CD8-positive, alpha-beta memory T cell (primary cell): ENCODE results near the gene GIMAP1. TPM values are rescaled to one million over a fixed set of nuclear protein-coding genes. Genes with fewer than 3 reads are reported as not detected.
"Not testable (repeated sequence)": the region's sequence is repeated elsewhere in the genome, so short reads cannot be mapped to it uniquely, and the experiment has no call there.

Experiments
- CTCF ChIA-PET: fragments of 350-600 bp; sonication (Branson Sonifier 250); formaldehyde crosslinking; loops from one replicate; lab custom pipeline; 2021; ENCODE audit warnings: antibody characterized with exemption; lab: Charles Lee
- POLR2A ChIA-PET: fragments of 350-600 bp; sonication (Branson Sonifier 250); formaldehyde crosslinking; loops from one replicate; lab custom pipeline; 2021; ENCODE audit warnings: antibody characterized with exemption; lab: Charles Lee
- DNase-seq, 5 donors: peaks; one replicate each; pipeline versions ENCODE4 v3.0.0 to v3.0.0-alpha.2; 2020 to 2022; ENCODE audit warnings: mixed read lengths in 1 of 5
- H3K27ac ChIP-seq: one replicate; pipeline ENCODE4 v1.7.0; 2013; ENCODE audit warnings: low read depth, mild to moderate bottlenecking, low read length, moderate library complexity
- H3K27me3 ChIP-seq: 2 replicates; pipeline ENCODE4 v1.7.0; 2013; ENCODE audit warnings: low read length, mild to moderate bottlenecking; ENCODE audit not compliant: insufficient read depth, poor library complexity, severe bottlenecking
- H3K36me3 ChIP-seq: 2 replicates; pipeline ENCODE4 v1.7.0; 2013; ENCODE audit warnings: mild to moderate bottlenecking, low read length, moderate library complexity; ENCODE audit not compliant: insufficient read depth
- H3K4me1 ChIP-seq: 2 replicates; pipeline ENCODE4 v1.7.0; 2013; ENCODE audit warnings: mild to moderate bottlenecking, low read length, moderate library complexity; ENCODE audit not compliant: insufficient read depth
- H3K4me3 ChIP-seq: 2 replicates; pipeline ENCODE4 v1.7.0; 2013; ENCODE audit warnings: mild to moderate bottlenecking, low read length
- H3K9me3 ChIP-seq: 2 replicates; pipeline ENCODE4 v1.7.0; 2013; ENCODE audit warnings: mild to moderate bottlenecking, low read length
- H3K27ac Mint-ChIP-seq, 8 donors: one replicate each; pipeline ENCODE4 v1.8.0; 2020 to 2021; ENCODE audit warnings: mixed read lengths in 8 of 8, mild to moderate bottlenecking in 6 of 8, inconsistent platforms in 3 of 8, moderate library complexity in 3 of 8
- H3K27me3 Mint-ChIP-seq, 2 donors: one replicate each; pipeline ENCODE4 v1.8.0; 2020 to 2021; ENCODE audit warnings: mixed read lengths in 2 of 2, mild to moderate bottlenecking in 1 of 2, moderate library complexity in 1 of 2
- H3K36me3 Mint-ChIP-seq, 3 donors: one replicate each; pipeline ENCODE4 v1.8.0; 2020 to 2021; ENCODE audit warnings: mixed read lengths in 3 of 3, inconsistent platforms in 1 of 3, mild to moderate bottlenecking in 1 of 3
- H3K4me1 Mint-ChIP-seq, 3 donors: one replicate each; pipeline ENCODE4 v1.8.0; 2020 to 2021; ENCODE audit warnings: mixed read lengths in 3 of 3, inconsistent platforms in 1 of 3, mild to moderate bottlenecking in 1 of 3
- H3K4me3 Mint-ChIP-seq, 7 donors: one replicate each; pipeline ENCODE4 v1.8.0; 2020 to 2021; ENCODE audit warnings: mixed read lengths in 7 of 7, mild to moderate bottlenecking in 6 of 7, moderate library complexity in 4 of 7, inconsistent platforms in 2 of 7
- H3K9me3 Mint-ChIP-seq, 5 donors: one replicate each; pipeline ENCODE4 v1.8.0; 2020 to 2022; ENCODE audit warnings: mixed read lengths in 5 of 5, mild to moderate bottlenecking in 3 of 5, moderate library complexity in 2 of 5, inconsistent platforms in 1 of 5
- polyA plus RNA-seq: library from polyadenylated mRNA; unstranded; fragments of 300-500 nt; fragmentation: Illumina TruSeq; gene quantifications from one replicate; pipeline ENCODE4 v1.2.3, GENCODE V29; 2021
- total RNA-seq, 2 experiments: library from RNA; stranded (reverse); gene quantifications; one replicate each; pipeline ENCODE4 v1.2.3, GENCODE V29; 2021

Gene GIMAP1
- 10 to 100 TPM in 1 of 2 experiments, 1 to 10 TPM in 1; 9.8 to 10.0 TPM for total RNA-seq
- 86.1 TPM for polyA plus RNA-seq

DNA sequence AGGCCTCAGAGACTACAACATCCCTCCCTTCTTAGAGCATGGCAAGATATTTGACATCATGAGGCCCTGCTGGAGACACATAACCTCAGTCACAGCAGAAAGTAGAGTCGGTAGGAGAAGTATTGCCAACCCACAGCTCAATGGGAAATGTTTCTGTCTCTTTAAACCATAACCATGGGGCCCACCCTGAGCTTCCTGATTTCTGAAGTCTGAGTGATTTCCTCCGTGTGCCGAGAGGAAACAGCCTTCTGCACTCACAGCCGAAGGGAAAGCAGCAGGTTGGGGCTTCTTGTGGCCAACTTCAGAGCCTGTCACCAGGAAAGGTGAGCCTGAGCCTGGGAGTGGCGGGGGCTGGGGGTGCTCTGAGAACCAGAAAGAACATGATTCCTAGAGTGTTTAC, at the start of gene GIMAP1:
GIMAP1 (plus strand) TSS at position 246 of the 400 bp plus-strand sequence. CDS start 2,435 bp downstream, outside the sequence.
- POLR2A ChIA-PET, result interaction anchor here (0.8 to 3.7 kb wide), 22 partner anchors 14 to 268 kb away, joined by 3 to 17 read pairs (median 4); partner anchors contain the start of genes GIMAP2, GIMAP5 and GIMAP7

DNA sequence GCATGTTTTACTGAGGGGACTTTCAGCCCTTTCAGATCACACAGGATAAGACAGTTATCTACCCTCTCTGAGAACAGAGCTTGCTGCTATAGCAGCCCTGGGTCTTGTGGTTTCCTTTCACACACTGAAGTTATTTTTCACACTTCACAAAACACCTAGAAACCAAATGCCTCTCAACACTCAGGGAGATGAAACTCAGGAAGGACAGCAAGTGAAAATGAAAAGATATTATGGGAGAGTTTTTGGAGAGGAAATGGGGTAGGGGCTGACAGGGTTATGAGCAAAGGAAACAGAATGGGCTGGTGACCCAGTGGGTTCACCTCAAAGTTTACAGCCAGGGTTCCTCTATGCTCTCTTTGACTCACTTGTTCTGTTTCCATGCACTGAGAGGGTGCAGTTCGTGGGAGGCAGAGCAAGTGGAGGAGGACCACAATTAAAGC, 47.9 kb upstream of the GIMAP1 start:
- peak overlapping the region; percentile 90 to 100 (median 98) for H3K27ac Mint-ChIP-seq
- no peaks in the 10 kb centered on the region for H3K27me3 Mint-ChIP-seq
- ChIA-PET POLR2A (interaction anchor here (0.8 to 2.7 kb wide), 13 partner anchors 18 to 220 kb away, joined by 3 to 11 read pairs (median 4); partner anchors contain the start of genes GIMAP1, GIMAP6, GIMAP7 and GIMAP8), CTCF (interaction anchor here (0.7 to 3.6 kb wide), 10 partner anchors 10 to 220 kb away, joined by 3 to 14 read pairs (median 4); partner anchors contain the start of genes GIMAP2 and GIMAP4)
- peak overlapping the region; percentile 26 for H3K4me3 ChIP-seq
- no peaks in the 10 kb centered on the region for H3K36me3 ChIP-seq
- peaks cover 3 to 37% (median 21%) of the 10 kb centered on the region in 3 donors for H3K36me3 Mint-ChIP-seq
- H3K4me1 ChIP-seq, result peaks cover 88% of the 10 kb centered on the region
- H3K9me3 Mint-ChIP-seq, result peaks cover 9 to 34% (median 26%) of the 10 kb centered on the region in 5 donors
- H3K27ac ChIP-seq, result peak overlapping the region; percentile 0
- H3K4me3 Mint-ChIP-seq, result peak overlapping the region; percentile 32 to 90 (median 78)
- H3K4me1 Mint-ChIP-seq, result peaks cover 87 to 99% (median 96%) of the 10 kb centered on the region in 3 donors
- H3K27me3 ChIP-seq, result no peaks in the 10 kb centered on the region
- DNase-seq, result peak; percentile 34 to 89 (median 78)
- no peaks in the 10 kb centered on the region for H3K9me3 ChIP-seq

More for the DNA sequence above, at the start of gene GIMAP1:
- peak; percentile 24 to 81 (median 71) for DNase-seq
- H3K36me3 Mint-ChIP-seq, result peaks cover 34 to 58% (median 57%) of the 10 kb centered on the region in 3 donors
- peak within 1 kb of the TSS; percentile 77 for H3K4me3 ChIP-seq
- CTCF ChIA-PET, result interaction anchor here (0.6 to 4.1 kb wide), 22 partner anchors 11 to 271 kb away, joined by 3 to 33 read pairs (median 6); partner anchors contain the start of genes GIMAP2, GIMAP4, GIMAP5 and GIMAP6
- no peaks in the 10 kb centered on the region for H3K27me3 Mint-ChIP-seq
- H3K36me3 ChIP-seq, result peaks cover 10% of the 10 kb centered on the region
- H3K9me3 Mint-ChIP-seq, result peaks cover 7 to 20% (median 15%) of the 10 kb centered on the region in 5 donors
- no peaks in the 10 kb centered on the region for H3K27me3 ChIP-seq
- peak within 1 kb of the TSS; percentile 94 to 100 (median 100) for H3K4me3 Mint-ChIP-seq
- peaks cover 60 to 80% (median 75%) of the 10 kb centered on the region in 3 donors for H3K4me1 Mint-ChIP-seq
- peaks cover 51% of the 10 kb centered on the region for H3K4me1 ChIP-seq
- peak within 1 kb of the TSS; percentile 79 for H3K27ac ChIP-seq
- H3K9me3 ChIP-seq, result peaks cover 8% of the 10 kb centered on the region
- H3K27ac Mint-ChIP-seq, result peak within 1 kb of the TSS; percentile 84 to 99 (median 98)

DNA sequence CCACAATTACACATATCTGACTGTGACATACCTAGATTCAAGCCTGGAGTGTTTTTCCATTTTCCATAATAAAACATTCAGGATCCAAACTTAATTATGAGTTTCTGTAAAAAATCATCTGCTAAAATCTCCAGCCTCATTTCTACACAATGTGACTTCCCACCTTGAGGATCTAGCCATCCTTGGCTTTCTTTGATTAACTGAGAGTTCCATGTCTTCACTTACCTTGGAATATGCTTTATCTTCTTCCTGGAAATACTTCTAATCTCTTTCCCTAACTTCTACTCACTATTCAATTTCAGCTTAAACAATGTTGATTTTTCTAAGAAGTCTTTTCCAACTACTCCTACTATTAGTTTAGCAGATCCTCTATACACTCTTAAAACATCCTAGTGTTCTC, 47.4 kb upstream of the GIMAP1 start:
- peaks cover 86% of the 10 kb centered on the region for H3K4me1 ChIP-seq
- H3K9me3 ChIP-seq, result no peaks in the 10 kb centered on the region
- H3K27ac ChIP-seq, result no peak overlapping the region
- Mint-ChIP-seq H3K4me1 (peaks cover 84 to 97% (median 96%) of the 10 kb centered on the region in 3 donors), H3K9me3 (peaks cover 9 to 38% (median 28%) of the 10 kb centered on the region in 5 donors), H3K4me3 (peak overlapping the region; percentile 25 to 90 (median 78)), H3K27ac (peak overlapping the region; percentile 90 to 100 (median 98)), H3K36me3 (peaks cover 3 to 37% (median 21%) of the 10 kb centered on the region in 3 donors), H3K27me3 (no peaks in the 10 kb centered on the region)
- CTCF ChIA-PET, result interaction anchor here (0.9 to 3.6 kb wide), 9 partner anchors 10 to 220 kb away, joined by 3 to 14 read pairs (median 5); partner anchors contain the start of genes GIMAP2 and GIMAP4
- POLR2A ChIA-PET, result interaction anchor here (1.0 to 2.7 kb wide), 10 partner anchors 17 to 220 kb away, joined by 3 to 11 read pairs (median 4); partner anchors contain the start of genes GIMAP1, GIMAP6, GIMAP7 and GIMAP8
- no peak for DNase-seq
- H3K4me3 ChIP-seq, result peak overlapping the region; percentile 26
- H3K36me3 ChIP-seq, result no peaks in the 10 kb centered on the region
- no peaks in the 10 kb centered on the region for H3K27me3 ChIP-seq

DNA sequence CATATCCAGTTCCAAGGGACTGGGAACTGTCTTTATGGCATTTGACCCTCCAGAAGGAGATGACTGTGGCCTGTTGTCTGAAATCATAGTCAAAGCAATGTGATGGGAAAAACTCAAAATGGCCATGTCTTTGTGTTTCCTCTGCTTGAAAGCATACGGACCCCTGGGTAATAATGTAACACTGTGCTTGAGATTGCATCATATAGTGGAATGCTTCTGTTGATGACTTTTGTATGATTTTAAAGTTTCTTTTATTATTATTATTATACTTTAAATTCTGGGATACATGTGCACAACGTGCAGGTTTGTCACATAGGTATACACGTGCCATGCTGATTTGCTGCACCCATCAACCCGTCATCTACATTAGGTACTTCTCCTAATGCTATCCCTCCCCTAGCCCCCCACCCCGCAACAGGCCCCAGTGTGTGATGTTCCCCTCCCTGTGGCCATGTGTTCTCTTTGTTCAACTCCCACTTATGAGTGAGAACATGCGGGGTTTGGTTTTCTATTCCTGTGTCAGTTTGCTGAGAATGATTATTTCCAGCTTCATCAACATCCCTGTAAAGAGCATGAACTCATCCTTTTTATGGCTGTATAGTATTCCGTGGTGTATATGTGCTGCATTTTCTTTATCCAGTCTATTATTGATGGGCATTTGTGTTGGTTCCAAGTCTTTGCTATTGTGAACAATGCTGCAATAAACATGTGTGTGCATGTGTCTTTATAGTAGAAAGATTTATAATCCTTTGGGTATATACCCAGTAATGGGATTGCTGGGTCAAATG, 44.4 kb upstream of the GIMAP1 start:
- Mint-ChIP-seq H3K9me3 (peaks cover 9 to 46% (median 31%) of the 10 kb centered on the region in 5 donors), H3K36me3 (peaks cover 3 to 37% (median 22%) of the 10 kb centered on the region in 3 donors), H3K4me3 (peak overlapping the region in 3 of 7 donors; percentile 8 to 32 (median 23)), H3K4me1 (peaks cover 73 to 91% (median 90%) of the 10 kb centered on the region in 3 donors), H3K27ac (peak overlapping the region in 3 of 8 donors; percentile 57 to 84 (median 68))
- DNase-seq, H3K27ac ChIP-seq, H3K4me3 ChIP-seq, H3K27me3 ChIP-seq, H3K27me3 Mint-ChIP-seq, H3K9me3 ChIP-seq, POLR2A ChIA-PET, H3K36me3 ChIP-seq: not testable (repeated sequence)
- CTCF ChIA-PET, result interaction anchor here (1.2 to 1.6 kb wide), 2 partner anchors 46 to 85 kb away, joined by 3 to 4 read pairs; no protein-coding TSS in a partner anchor
- peaks cover 78% of the 10 kb centered on the region for H3K4me1 ChIP-seq

DNA sequence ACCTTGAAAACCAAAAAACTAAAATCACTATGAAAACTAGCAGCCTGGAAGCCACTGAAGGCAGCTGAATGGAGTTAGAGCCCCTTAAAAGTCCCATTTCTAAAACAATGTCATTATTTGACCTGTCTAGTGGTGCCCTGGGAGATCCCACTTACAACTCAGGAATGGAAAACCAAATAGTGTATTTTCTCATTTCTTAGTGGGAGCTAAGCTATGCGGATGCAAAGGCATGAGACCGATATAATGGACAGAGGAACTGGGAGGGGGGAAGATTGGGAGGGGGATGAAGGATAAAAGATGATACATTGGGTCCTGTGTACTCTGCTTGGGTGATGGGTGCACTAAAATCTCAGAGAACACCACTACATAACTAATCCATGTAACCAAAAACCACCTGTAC, 40.7 kb upstream of the GIMAP1 start:
- POLR2A ChIA-PET, result interaction anchor here (0.6 to 1.6 kb wide), 2 partner anchors 57 to 80 kb away, joined by 3 to 10 read pairs; no protein-coding TSS in a partner anchor
- H3K27ac ChIP-seq, result no peak overlapping the region
- H3K9me3 ChIP-seq, result no peaks in the 10 kb centered on the region
- peak overlapping the region; percentile 27 for H3K4me3 ChIP-seq
- no peak for DNase-seq
- no peaks in the 10 kb centered on the region for H3K36me3 ChIP-seq
- CTCF ChIA-PET, result no interaction called here
- peaks cover 6 to 49% (median 32%) of the 10 kb centered on the region in 3 donors for H3K36me3 Mint-ChIP-seq
- peak overlapping the region; percentile 6 to 70 (median 52) for H3K4me3 Mint-ChIP-seq
- H3K27me3 ChIP-seq, result no peaks in the 10 kb centered on the region
- peak overlapping the region; percentile 79 to 100 (median 90) for H3K27ac Mint-ChIP-seq
- H3K4me1 Mint-ChIP-seq, result peaks cover 73 to 90% (median 87%) of the 10 kb centered on the region in 3 donors
- no peaks in the 10 kb centered on the region for H3K27me3 Mint-ChIP-seq
- peaks cover 13 to 57% (median 36%) of the 10 kb centered on the region in 5 donors for H3K9me3 Mint-ChIP-seq
- H3K4me1 ChIP-seq, result peaks cover 57% of the 10 kb centered on the region

DNA sequence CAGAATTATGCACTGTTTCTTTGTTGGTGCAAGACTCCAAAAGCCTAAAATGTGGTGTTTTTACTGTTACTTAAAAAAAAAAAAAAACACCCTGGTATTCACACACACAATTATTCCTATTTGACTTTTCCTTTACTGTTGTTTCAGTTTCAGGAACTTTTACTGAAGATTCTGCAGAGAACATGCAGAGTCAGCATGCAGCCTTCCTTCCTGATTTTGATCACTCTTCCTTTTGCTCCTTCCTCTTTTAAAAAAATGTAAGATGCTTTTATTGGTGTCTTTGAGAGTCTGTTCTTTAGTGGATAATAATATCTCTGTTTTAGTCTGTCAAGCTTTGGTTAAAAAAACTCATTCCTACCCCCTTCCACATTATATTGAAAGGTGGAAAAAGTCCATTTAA, 40.1 kb upstream of the GIMAP1 start:
- H3K9me3 ChIP-seq, H3K27ac ChIP-seq, DNase-seq, H3K36me3 ChIP-seq, H3K27me3 ChIP-seq, H3K27me3 Mint-ChIP-seq: not testable (repeated sequence)
- Mint-ChIP-seq H3K4me3 (peak overlapping the region; percentile 40 to 84 (median 70)), H3K9me3 (peaks cover 11 to 56% (median 37%) of the 10 kb centered on the region in 5 donors), H3K27ac (peak overlapping the region; percentile 79 to 100 (median 88)), H3K36me3 (peaks cover 6 to 49% (median 35%) of the 10 kb centered on the region in 3 donors), H3K4me1 (peaks cover 73 to 90% (median 87%) of the 10 kb centered on the region in 3 donors)
- H3K4me3 ChIP-seq, result peak overlapping the region; percentile 34
- ChIA-PET CTCF (interaction anchor here (1.3 to 1.5 kb wide), 2 partner anchors 9 to 19 kb away, joined by 3 to 4 read pairs; partner anchors contain the start of gene GIMAP2), POLR2A (interaction anchor here (1.3 to 1.6 kb wide), 2 partner anchors 79 to 162 kb away, joined by 3 read pairs; no protein-coding TSS in a partner anchor)
- peaks cover 51% of the 10 kb centered on the region for H3K4me1 ChIP-seq

DNA sequence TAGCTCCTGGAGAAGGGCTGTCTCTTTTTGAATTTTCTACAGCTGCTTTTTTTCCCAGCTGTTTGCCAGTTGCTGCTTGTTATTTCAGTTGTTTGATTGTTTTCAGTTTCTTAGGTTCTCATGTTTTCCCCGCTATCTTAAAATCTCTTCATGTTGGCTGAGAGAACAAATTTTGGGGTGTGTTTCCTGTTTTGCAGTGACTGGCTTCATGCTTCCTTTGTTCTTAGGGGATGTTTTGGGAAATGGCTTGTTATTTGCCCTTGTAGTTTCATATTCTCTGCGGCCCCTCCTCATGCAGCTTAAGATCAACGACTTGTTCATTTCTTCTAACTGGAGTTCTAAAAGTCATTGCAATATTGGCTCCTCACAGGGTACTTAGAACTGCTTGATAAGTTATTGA, 39.6 kb upstream of the GIMAP1 start:
- H3K4me3 ChIP-seq, result peak overlapping the region; percentile 34
- CTCF ChIA-PET, result interaction anchor here (1.3 to 1.5 kb wide), 2 partner anchors 9 to 19 kb away, joined by 3 to 4 read pairs; partner anchors contain the start of gene GIMAP2
- H3K27ac ChIP-seq, H3K27me3 ChIP-seq, H3K27me3 Mint-ChIP-seq, H3K9me3 ChIP-seq, H3K36me3 ChIP-seq: not testable (repeated sequence)
- Mint-ChIP-seq H3K4me3 (peak overlapping the region; percentile 40 to 84 (median 70)), H3K4me1 (peaks cover 71 to 90% (median 88%) of the 10 kb centered on the region in 3 donors), H3K9me3 (peaks cover 8 to 55% (median 37%) of the 10 kb centered on the region in 5 donors), H3K27ac (peak overlapping the region; percentile 63 to 100 (median 87)), H3K36me3 (peaks cover 6 to 48% (median 36%) of the 10 kb centered on the region in 3 donors)
- H3K4me1 ChIP-seq, result peaks cover 47% of the 10 kb centered on the region
- POLR2A ChIA-PET, result interaction anchor here (0.6 to 1.6 kb wide), 3 partner anchors 8 to 163 kb away, joined by 3 read pairs; no protein-coding TSS in a partner anchor
- peak in 2 of 5 donors; percentile 71 to 81 for DNase-seq
